ENCODE measurements around the gene C17orf107.
"Not testable (repeated sequence)": the region's sequence is repeated elsewhere in the genome, so short reads cannot be mapped to it uniquely, and the experiment has no call there.

Gene C17orf107

GRCh38 chr17:4856271-4856936 lies 42.9 kb upstream of the C17orf107 start:
- DNase-seq (ENCODE audit: extremely low read depth, low read depth) = no peak
- TF ChIP-seq CTCF (IDR thresholded peaks at IDR 0.05; ENCODE audit: low read depth, low read length, missing control alignments) = no peak

GRCh38 chr17:4856937-4857314 lies 42.4 kb upstream of the C17orf107 start:
- no peak for DNase-seq (ENCODE audit: extremely low read depth, low read depth)
- H3K4me3 ChIP-seq (replicated peaks; ENCODE audit: low read depth, low read length) = no peak overlapping the region
- no peak for TF ChIP-seq CTCF (IDR thresholded peaks at IDR 0.05; ENCODE audit: low read depth, low read length, missing control alignments)

More at GRCh38 chr17:4856271-4856936, 42.9 kb upstream of the C17orf107 start:
- H3K4me3 ChIP-seq (replicated peaks; ENCODE audit: low read depth, low read length) = no peak overlapping the region

- DNase-seq (ENCODE audit: extremely low read depth, low read depth); H3K4me3 ChIP-seq (replicated peaks; ENCODE audit: low read depth, low read length): not testable (repeated sequence)
Measured at GRCh38 chr17:4857347-4857746, 42.0 kb upstream of the C17orf107 start.

- no peak for DNase-seq (ENCODE audit: extremely low read depth, low read depth)
- no peak for TF ChIP-seq CTCF (IDR thresholded peaks at IDR 0.05; ENCODE audit: low read depth, low read length, missing control alignments)
- H3K4me3 ChIP-seq (replicated peaks; ENCODE audit: low read depth, low read length) = no peak overlapping the region
Measured at GRCh38 chr17:4858068-4858881, 41.1 kb upstream of the C17orf107 start.

- no peak for DNase-seq (ENCODE audit: extremely low read depth, low read depth)
- H3K4me3 ChIP-seq (replicated peaks; ENCODE audit: low read depth, low read length) = no peak overlapping the region
- TF ChIP-seq CTCF (IDR thresholded peaks at IDR 0.05; ENCODE audit: low read depth, low read length, missing control alignments) = no peak
Measured at GRCh38 chr17:4858882-4859260, 40.5 kb upstream of the C17orf107 start.

GRCh38 chr17:4859816-4860625 lies 39.3 kb upstream of the C17orf107 start:
- TF ChIP-seq CTCF (IDR thresholded peaks at IDR 0.05; ENCODE audit: low read depth, low read length, missing control alignments) = no peak
- no peak for DNase-seq (ENCODE audit: extremely low read depth, low read depth)
- no peak overlapping the region for H3K4me3 ChIP-seq (replicated peaks; ENCODE audit: low read depth, low read length)

GRCh38 chr17:4860651-4861050 lies 38.7 kb upstream of the C17orf107 start:
- H3K4me3 ChIP-seq (replicated peaks; ENCODE audit: low read depth, low read length) = no peak overlapping the region
- no peak for DNase-seq (ENCODE audit: extremely low read depth, low read depth)
- no peak for TF ChIP-seq CTCF (IDR thresholded peaks at IDR 0.05; ENCODE audit: low read depth, low read length, missing control alignments)
